SK-N-SH (cell line): ENCODE measurements around the gene ADK. TPM values are rescaled to one million over a fixed set of nuclear protein-coding genes. Genes with fewer than 3 reads are reported as not detected.

ENCODE experiments used
- CTCF ChIA-PET: fragments of 300-600, 350-600 bp; formaldehyde crosslinking; extraction: SDS; loops from one replicate; lab custom pipeline; 2021; lab: Yijun Ruan, JAX
- POLR2A ChIA-PET: fragments of 350-600 bp; sonication (Branson Sonifier 250); formaldehyde crosslinking; extraction: SDS; loops from one replicate; lab custom pipeline; 2020; ENCODE audit warnings: antibody characterized with exemption, inconsistent platforms; lab: Yijun Ruan, JAX
- DNase-seq: peaks from one replicate; pipeline ENCODE4 v3.0.0; 2012
- H2AFZ ChIP-seq: fragments of 200-600 bp; sonication (generic); 2 replicates; pipeline ENCODE4 v1.8.1; 2016; ENCODE audit warnings: antibody characterized with exemption, mild to moderate bottlenecking, low read depth
- H3F3A ChIP-seq: fragments of 200-600 bp; sonication (generic); replicated peaks from 2 replicates; pipeline ENCODE3; 2016; ENCODE audit warnings: antibody characterized with exemption, mild to moderate bottlenecking; ENCODE audit not compliant: insufficient read depth
- H3K27ac ChIP-seq, 2 experiments: fragments of 200-500 bp in 1 of 2; fragments of 200-600 bp in 1 of 2; sonication (Bioruptor generic) in 1 of 2; sonication (generic), shearing (Covaris generic) in 1 of 2; 2 replicates each; pipeline versions ENCODE4 v1.5.1 to v1.6.1; 2014 to 2016; ENCODE audit warnings: low read depth in 2 of 2, inconsistent platforms in 1 of 2, low read length in 1 of 2, mild to moderate bottlenecking in 1 of 2, mixed read lengths in 1 of 2
- H3K27me3 ChIP-seq: fragments of 200-600 bp; sonication (generic), shearing (Covaris generic); 2 replicates; pipeline ENCODE4 v1.6.1; 2016; ENCODE audit warnings: mixed run types; ENCODE audit not compliant: insufficient read depth
- H3K36me3 ChIP-seq, 2 experiments: fragments of 200-500 bp in 1 of 2; fragments of 200-600 bp in 1 of 2; sonication (Bioruptor generic) in 1 of 2; sonication (generic) in 1 of 2; replicated peaks in 1 of 2; 2 replicates each; pipeline versions ENCODE3 to v1.5.1; 2014 to 2016; ENCODE audit warnings: low read length in 1 of 2, mild to moderate bottlenecking in 1 of 2; ENCODE audit not compliant: insufficient read depth in 2 of 2, control insufficient read depth in 1 of 2
- H3K4me1 ChIP-seq, 2 experiments: fragments of 200-500 bp in 1 of 2; fragments of 200-600 bp in 1 of 2; sonication (Bioruptor generic) in 1 of 2; sonication (generic), shearing (Covaris generic) in 1 of 2; 2 replicates each; pipeline versions ENCODE4 v1.5.1 to v1.6.1; 2014 to 2016; ENCODE audit warnings: low read depth in 1 of 2, low read length in 1 of 2, mixed run types in 1 of 2; ENCODE audit not compliant: insufficient read depth in 2 of 2, control insufficient read depth in 1 of 2
- H3K4me2 ChIP-seq: fragments of 200-600 bp; sonication (generic), shearing (Covaris generic); 2 replicates; pipeline ENCODE4 v1.6.1; 2017; ENCODE audit warnings: mixed run types
- H3K4me3 ChIP-seq, 2 experiments: fragments of 200-500 bp in 1 of 2; fragments of 200-600 bp in 1 of 2; sonication (Bioruptor generic) in 1 of 2; sonication (generic), shearing (Covaris generic) in 1 of 2; 2 replicates each; pipeline versions ENCODE4 v1.5.1 to v1.8.1; 2014 to 2016; ENCODE audit warnings: low read depth in 2 of 2, inconsistent platforms in 1 of 2, low read length in 1 of 2, mild to moderate bottlenecking in 1 of 2, mixed read lengths in 1 of 2, moderate library complexity in 1 of 2
- H3K79me2 ChIP-seq: fragments of 200-600 bp; sonication (generic); 2 replicates; pipeline ENCODE4 v1.8.1; 2017; ENCODE audit warnings: mild to moderate bottlenecking; ENCODE audit not compliant: insufficient read depth
- H3K9ac ChIP-seq: fragments of 200-600 bp; sonication (generic); 2 replicates; pipeline ENCODE4 v1.6.1; 2017; ENCODE audit warnings: mixed run types
- H3K9me2 ChIP-seq: fragments of 200-600 bp; sonication (generic); 2 replicates; pipeline ENCODE4 v1.6.1; 2017; ENCODE audit warnings: mixed run types
- H3K9me3 ChIP-seq: fragments of 200-600 bp; sonication (generic); 2 replicates; pipeline ENCODE4 v1.6.1; 2017; ENCODE audit warnings: mixed run types, mild to moderate bottlenecking, moderate library complexity
- H4K20me1 ChIP-seq: fragments of 200-600 bp; sonication (generic); 2 replicates; pipeline ENCODE4 v1.6.1; 2017; ENCODE audit warnings: mild to moderate bottlenecking, mixed run types; ENCODE audit not compliant: insufficient read depth
- CHD2 ChIP-seq: fragments of 150-350 bp; IDR thresholded peaks from 2 replicates; pipeline ENCODE4 v1.6.1; 2018; ENCODE audit warnings: low read length; ENCODE audit not compliant: partially characterized antibody
- CTCF ChIP-seq: fragments of 200-600 bp; sonication (generic); IDR thresholded peaks from 2 replicates; pipeline ENCODE4 v1.6.1; 2017; ENCODE audit warnings: antibody characterized with exemption, mild to moderate bottlenecking, moderate library complexity
- EP300 ChIP-seq, 2 experiments: IDR thresholded peaks; 2 replicates each; pipeline versions ENCODE4 v1.4.0 to v1.6.1; 2012; ENCODE audit warnings: borderline replicate concordance in 1 of 2, low read depth in 1 of 2, low read length in 1 of 2
- FOSL2 ChIP-seq: IDR thresholded peaks from 2 replicates; pipeline ENCODE4 v1.4.0; 2012; ENCODE audit warnings: low read depth, mild to moderate bottlenecking, moderate library complexity, borderline replicate concordance
- FOXJ3 ChIP-seq: sonication (generic); formaldehyde crosslinking; IDR thresholded peaks from 2 replicates; pipeline ENCODE4 v1.5.1; 2020; ENCODE audit warnings: mild to moderate bottlenecking, missing genetic modification reagents
- FOXM1 ChIP-seq: IDR thresholded peaks from 2 replicates; pipeline ENCODE4 v1.4.0; 2012; ENCODE audit warnings: low read depth, mild to moderate bottlenecking
- JUND ChIP-seq: IDR thresholded peaks from 2 replicates; pipeline ENCODE4 v1.4.0; 2012
- MEF2A ChIP-seq: IDR thresholded peaks from 2 replicates; pipeline ENCODE4 v1.4.0; 2012; ENCODE audit warnings: low read depth, borderline replicate concordance
- NFIC ChIP-seq: IDR thresholded peaks from 2 replicates; pipeline ENCODE4 v1.4.0; 2012; ENCODE audit warnings: borderline replicate concordance
- PBX3 ChIP-seq: IDR thresholded peaks from 2 replicates; pipeline ENCODE4; 2012
- RCOR1 ChIP-seq: fragments of 150-350 bp; IDR thresholded peaks from 2 replicates; pipeline ENCODE4 v1.6.1; 2017; ENCODE audit warnings: antibody characterized with exemption, low read length
- TEAD4 ChIP-seq: IDR thresholded peaks from 2 replicates; pipeline ENCODE4 v1.4.0; 2012; ENCODE audit warnings: mild to moderate bottlenecking, borderline replicate concordance; ENCODE audit not compliant: insufficient read depth
- USF2 ChIP-seq: fragments of 150-350 bp; IDR thresholded peaks from 2 replicates; pipeline ENCODE4 v1.6.1; 2017; ENCODE audit warnings: antibody characterized with exemption, low read length, low read depth, borderline replicate concordance
- YY1 ChIP-seq: IDR thresholded peaks from 2 replicates; pipeline ENCODE4 v1.4.0; 2012; ENCODE audit warnings: low read depth, mild to moderate bottlenecking
- WGBS: methylation state at CpG from one replicate; pipeline ENCODE4 v1.1.6; 2017; ENCODE audit warnings: low lambda C conversion rate; 5-methylcytosine and 5-hydroxymethylcytosine counted together
- polyA plus RNA-seq, 3 experiments: library from polyadenylated mRNA; depleted of rRNA; stranded (reverse); fragments of >200 nt; gene quantifications; 2 replicates each; pipeline ENCODE4 v1.2.3, GENCODE V29; 2012

ADK gene
- polyA plus RNA-seq, 1 of the 3 experiments (the other 2 are of a cell fraction): 25.1 TPM

- no peaks in the 10 kb centered on the region for H3K9me3 ChIP-seq
- H3K4me1 ChIP-seq: peaks cover 0 to 5% of the 10 kb centered on the region in 2 experiments; a peak in 2 of 4 replicates
- no peaks in the 10 kb centered on the region for H3K27me3 ChIP-seq
- no peaks in the 10 kb centered on the region for H3K9me2 ChIP-seq
- H3K27ac ChIP-seq: no peak overlapping the region
- peaks cover 43% of the 10 kb centered on the region for H3F3A ChIP-seq
- WGBS: 80% methylated on average over 4 of the region's 4 CpGs
- H3K4me3 ChIP-seq: no peak overlapping the region
- ChIA-PET POLR2A (interaction anchor here (1.3 kb wide), 1 partner anchor 8 kb away, joined by 3 read pairs; no protein-coding TSS in a partner anchor), CTCF (interaction anchor here (0.8 to 1.7 kb wide), 4 partner anchors 26 to 228 kb away, joined by 3 to 6 read pairs (median 4); no protein-coding TSS in a partner anchor)
- no peak overlapping the region for H2AFZ ChIP-seq
- no peak for DNase-seq
- H3K4me2 ChIP-seq: no peak overlapping the region
- peaks cover 77% of the 10 kb centered on the region for H3K79me2 ChIP-seq
- H4K20me1 ChIP-seq: peaks cover 22% of the 10 kb centered on the region
- no peak overlapping the region for H3K9ac ChIP-seq
- H3K36me3 ChIP-seq: peaks cover 85 to 90% of the 10 kb centered on the region in 2 experiments
- no peak for TF ChIP-seq FOXM1
- no peak for TF ChIP-seq FOXJ3 (CRISPR knock-in tag)
- TF ChIP-seq MEF2A: no peak
- no peak for TF ChIP-seq CTCF
- TF ChIP-seq CHD2: no peak
- no peak for TF ChIP-seq NFIC
- no peak for TF ChIP-seq PBX3
- no peak for TF ChIP-seq YY1
- no peak for TF ChIP-seq JUND
- TF ChIP-seq EP300 (IDR thresholded peaks at IDR 0.05; ENCODE audit: borderline replicate concordance in 1 of 2, low read depth in 1 of 2, low read length in 1 of 2): no peak
- TF ChIP-seq TEAD4: no peak
- TF ChIP-seq RCOR1: no peak
Observed at GRCh38 chr10:74107391-74107790, 43.6 kb upstream of the ADK start.

- DNase-seq: no peak
- ChIA-PET POLR2A (no interaction called here), CTCF (interaction anchor here (0.7 to 2.0 kb wide), 8 partner anchors 9 to 261 kb away, joined by 3 to 6 read pairs (median 3); no protein-coding TSS in a partner anchor)
- Histone ChIP-seq H2AFZ (no peak overlapping the region), H3K27ac (no peak overlapping the region), H3K9me3 (no peaks in the 10 kb centered on the region), H3K36me3 (peaks cover 81 to 85% of the 10 kb centered on the region in 2 experiments), H3K4me3 (no peak overlapping the region), H3K9ac (no peak overlapping the region), H3K9me2 (no peaks in the 10 kb centered on the region), H3K4me2 (no peak overlapping the region), H3K79me2 (peaks cover 85% of the 10 kb centered on the region), H3K27me3 (no peaks in the 10 kb centered on the region), H3K4me1 (peaks cover 0 to 24% of the 10 kb centered on the region in 2 experiments; a peak in 2 of 4 replicates), H3F3A (peaks cover 32% of the 10 kb centered on the region), H4K20me1 (peaks cover 22% of the 10 kb centered on the region)
- TF ChIP-seq FOSL2 (no peak), USF2 (no peak)
Observed at GRCh38 chr10:74109452-74109851, 41.6 kb upstream of the ADK start.
